COLO668 (cell line): Measurements from ENCODE around the gene PAPPA.

Experiments used
- DNase-seq: peaks from one replicate; lab custom pipeline; 2025; ENCODE audit not compliant: unreplicated experiment; lab: John Stamatoyannopoulos, UW

The PAPPA gene

GRCh38 chr9:116153765-116154333 is at the start of gene PAPPA:
Gene PAPPA, plus strand, starts transcription at chr9:116153791. Its CDS starts 382 bp downstream, at chr9:116154173.
- DNase-seq, result peak; percentile 46

GRCh38 chr9:116103976-116104820 is 49.4 kb upstream of the PAPPA start:
- no peak for DNase-seq

DNA sequence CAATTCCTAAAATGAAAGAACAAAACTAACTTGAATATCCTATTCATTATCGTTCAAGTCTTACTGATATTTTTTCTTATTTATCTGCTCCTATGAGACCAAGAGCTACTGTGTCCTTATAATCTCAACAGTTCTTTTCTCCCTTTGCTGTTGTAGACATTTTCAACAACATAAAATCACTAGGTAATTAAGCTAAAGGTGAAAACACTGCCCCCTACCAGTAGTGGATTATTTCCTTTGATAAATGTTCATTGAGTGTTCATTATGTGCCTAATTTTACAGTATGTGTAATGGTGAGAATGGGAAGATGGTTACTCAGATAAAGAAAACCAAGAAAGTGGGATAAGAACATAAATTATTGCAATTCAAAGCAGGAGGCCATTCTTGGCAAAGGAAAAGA is 41.4 kb upstream of the PAPPA start:
- no peak for DNase-seq

GRCh38 chr9:116115761-116116353 is 37.7 kb upstream of the PAPPA start:
- no peak for DNase-seq

DNA sequence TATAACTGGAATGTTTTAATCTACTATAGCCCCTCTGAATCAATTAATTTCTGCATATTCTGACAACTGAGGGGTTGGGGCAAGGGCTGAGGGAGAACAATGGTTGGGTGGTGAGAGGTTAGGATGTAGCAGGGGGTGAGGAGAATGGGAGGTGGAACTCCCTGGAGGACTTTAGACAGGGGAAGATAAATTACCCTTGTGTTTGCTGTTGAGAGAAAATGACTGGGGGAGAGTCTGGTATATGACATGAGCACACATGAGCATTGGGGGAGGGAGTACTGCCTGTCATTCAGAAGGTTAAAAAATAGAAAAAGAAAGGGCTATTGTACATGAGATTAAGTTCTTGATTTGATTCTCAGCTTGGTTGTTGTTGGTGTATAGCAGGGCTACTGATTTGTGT is 37.2 kb upstream of the PAPPA start:
- DNase-seq, result no peak

DNA sequence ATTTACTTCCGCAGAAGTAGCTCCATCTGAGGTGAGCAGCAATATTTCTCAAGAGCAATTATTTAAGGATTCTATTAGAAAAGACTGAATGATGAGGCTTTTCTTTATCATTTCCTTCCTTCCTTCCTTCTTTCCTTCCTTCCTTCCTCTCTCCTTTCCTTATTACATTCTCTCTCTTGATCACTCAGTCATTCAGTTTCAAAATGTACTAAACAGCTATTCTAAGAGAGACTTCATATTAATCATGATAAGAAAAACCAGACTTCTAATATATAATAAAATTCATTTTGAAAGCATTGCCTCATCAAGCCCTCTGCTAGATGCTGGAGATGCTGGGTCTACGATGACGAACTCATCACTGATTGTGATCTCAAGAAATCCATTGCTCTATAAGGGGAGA is 30.4 kb upstream of the PAPPA start:
- DNase-seq, result no peak

GRCh38 chr9:116124472-116125040 is 29.0 kb upstream of the PAPPA start:
- DNase-seq, result no peak

DNA sequence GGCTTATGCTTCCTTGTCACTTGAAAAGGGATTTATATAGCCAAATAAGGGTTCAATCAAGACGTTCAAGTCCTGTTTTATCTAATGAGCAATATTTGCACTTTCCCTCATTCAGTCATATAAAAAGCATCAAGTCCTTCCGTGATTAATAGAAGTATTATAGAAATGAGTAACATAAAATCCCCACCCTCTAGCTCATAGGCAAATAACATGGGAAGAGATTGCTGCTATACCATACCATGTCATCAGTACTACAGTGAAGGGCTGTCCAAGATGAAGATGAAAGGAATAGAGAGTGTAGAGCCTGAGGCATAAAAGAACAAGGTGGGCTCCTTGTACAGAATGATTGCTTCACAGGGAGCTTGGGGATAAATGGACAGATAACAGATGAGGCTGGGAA is 20.4 kb upstream of the PAPPA start:
- no peak for DNase-seq

DNA sequence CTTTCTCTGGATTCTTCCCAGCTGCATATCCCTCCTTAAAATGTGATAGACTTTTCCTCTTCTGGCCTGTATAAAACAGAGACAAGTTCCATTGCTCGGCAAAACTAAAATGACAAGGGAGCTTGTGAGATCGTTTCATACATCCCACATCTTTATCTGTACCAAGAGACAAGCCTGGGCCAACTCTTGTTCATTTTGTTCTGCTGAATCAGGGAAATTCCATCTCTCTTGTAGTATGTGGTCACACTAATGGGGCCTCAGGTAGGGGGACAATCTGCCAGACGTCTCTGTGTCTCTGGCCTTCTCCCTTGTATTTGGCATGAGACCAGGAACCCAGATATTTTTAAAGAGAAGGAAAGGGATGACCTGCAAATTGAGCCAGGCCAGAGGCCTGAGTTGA is 18.6 kb upstream of the PAPPA start:
- no peak for DNase-seq

DNA sequence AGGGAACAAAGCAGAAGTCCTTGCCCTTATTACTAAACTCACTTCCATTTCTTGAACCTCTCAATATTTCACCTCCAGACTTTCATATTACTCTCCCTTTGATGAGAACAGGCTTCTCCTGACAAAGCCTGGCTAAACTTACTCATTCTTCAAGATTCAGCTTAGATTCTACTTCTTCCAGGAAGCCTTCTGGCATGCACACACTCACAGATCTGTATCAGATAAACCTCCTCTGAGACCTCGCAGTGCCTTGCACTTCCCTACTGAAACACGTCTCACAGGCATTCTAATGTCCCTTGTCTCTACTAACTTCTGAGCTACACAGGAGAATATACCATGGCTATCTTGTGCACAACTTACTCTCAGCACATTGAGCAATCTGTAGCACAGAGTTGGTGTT is 16.6 kb upstream of the PAPPA start:
- DNase-seq, result no peak

DNA sequence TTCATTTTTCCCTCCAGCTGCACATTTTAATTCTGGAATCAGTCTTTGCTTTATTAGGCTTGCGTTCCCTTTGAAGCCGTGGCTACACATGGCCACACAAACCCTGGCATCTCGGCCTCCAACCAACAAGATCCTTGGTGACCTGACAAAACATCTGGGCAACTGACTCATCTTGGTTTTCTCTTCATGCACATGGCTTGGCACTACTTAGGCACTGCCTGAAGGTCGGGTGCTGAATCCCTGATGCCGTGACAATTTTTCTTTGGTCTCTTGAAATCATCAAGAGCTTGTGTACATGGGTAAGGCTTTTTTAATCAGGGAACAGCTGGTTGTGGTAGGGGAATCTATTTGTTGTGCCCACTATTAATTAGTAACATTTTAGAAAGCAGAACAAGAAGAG is 16.0 kb upstream of the PAPPA start:
- no peak for DNase-seq

DNA sequence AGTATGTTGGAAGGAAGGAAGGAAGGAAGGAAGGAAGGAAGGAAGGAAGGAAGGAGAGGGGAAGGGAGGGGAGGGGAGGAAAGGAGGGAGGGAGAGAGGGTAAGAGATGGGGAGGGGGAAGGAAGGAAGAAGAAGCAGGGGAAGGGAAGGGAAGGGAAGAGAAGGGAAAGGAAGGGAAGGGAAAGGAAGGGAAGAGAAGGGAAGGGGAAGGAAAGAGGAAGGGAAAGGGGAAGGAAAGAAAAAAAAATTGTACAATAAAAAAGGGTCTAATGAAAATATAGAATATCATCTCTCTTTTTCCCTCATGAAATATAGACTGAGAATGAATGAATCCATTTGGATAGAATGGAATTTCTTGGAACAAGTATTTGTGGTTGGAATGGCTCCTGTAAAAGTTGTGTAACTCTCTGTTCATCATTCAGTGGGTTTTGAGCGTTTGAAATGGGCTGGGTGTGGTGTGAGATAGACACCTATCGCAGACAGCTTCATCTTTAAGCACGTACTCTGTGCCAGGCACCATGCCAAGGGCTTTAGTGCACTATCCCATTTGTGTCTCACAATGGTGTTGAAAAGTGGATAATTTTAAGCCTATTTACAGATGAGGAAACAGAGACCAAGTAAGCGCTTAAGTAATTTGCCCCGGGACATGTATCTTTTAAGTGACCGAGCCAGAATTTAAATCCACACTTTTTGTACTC is 11.6 kb upstream of the PAPPA start:
- no peak for DNase-seq

DNA sequence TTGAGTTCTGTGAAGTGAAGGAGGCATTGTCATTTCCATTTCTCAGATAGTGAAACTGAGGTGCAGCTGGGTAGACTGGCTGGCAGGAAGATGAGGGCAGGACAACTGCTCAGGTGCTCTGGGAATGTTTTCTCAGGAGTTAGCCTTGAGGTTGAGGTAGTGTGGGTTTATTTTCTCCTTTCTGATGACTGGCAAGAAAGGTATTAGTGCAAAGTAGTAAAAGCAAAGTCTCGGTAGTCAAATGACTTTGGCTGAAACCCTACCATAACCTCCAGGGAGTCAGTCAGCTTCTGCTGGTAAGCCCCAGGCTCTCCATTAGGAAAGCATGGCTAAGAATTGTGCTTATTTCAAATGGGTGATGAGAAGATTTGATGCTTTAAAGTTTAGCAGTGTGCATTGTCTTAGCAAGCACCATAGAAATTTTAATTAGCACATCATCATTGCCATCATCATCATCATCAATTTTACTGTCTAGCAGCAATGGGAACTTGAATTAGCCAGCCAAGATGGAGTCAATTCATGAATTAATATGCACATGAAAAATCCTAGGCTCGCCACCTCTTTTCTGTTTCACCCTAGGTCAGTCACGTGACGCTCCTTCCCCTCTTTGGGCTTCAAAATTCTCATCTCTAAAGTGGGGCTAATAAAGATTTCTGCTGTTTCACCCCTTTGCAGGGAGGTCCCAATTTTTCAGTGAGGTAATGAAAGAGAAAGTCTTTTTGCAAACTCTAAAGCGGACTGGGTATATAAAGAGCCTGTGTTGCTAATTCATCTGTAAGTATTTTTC is 10.7 kb upstream of the PAPPA start:
- no peak for DNase-seq

- DNase-seq, result no peak
These were observed 9.6 kb upstream of the PAPPA start for GRCh38 chr9:116144038-116144437.

DNA sequence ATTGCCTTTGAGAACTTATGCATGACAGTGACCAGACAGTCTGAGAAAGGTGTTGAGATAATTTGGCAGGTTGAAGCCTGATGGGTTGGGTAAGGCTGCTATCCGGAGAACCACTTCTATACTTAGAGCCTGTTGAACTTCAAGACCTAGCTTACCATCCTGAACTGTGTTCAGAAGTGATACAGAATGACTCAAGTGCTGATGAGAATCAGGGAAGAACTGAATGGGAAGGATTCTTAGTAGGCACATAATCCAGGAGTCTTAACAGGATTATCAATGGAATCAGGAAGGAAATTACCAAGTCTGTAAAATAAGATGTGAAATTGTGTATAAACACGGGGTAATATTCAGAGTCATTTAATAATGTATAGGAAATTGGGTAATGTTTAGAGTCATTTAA is 9.0 kb upstream of the PAPPA start:
- no peak for DNase-seq

DNA sequence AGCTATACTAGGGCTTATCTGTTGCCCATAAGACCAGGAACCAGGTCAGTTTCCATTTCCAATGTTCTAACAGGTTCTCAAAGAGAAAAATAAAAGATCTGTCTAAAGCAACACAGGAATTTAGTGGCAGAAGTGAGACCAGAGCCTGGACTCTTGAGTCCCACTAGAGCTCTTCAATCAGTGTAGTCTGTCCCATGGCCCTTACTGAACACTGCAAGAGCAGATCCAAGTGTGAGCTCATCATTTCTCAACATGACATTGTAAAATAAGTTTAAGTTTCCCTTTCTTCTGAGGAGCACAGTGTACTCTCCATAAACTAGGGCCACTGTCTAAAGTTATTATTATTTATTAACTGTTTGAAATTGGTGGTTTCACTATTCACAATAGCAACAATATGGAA is 8.6 kb upstream of the PAPPA start:
- no peak for DNase-seq

DNA sequence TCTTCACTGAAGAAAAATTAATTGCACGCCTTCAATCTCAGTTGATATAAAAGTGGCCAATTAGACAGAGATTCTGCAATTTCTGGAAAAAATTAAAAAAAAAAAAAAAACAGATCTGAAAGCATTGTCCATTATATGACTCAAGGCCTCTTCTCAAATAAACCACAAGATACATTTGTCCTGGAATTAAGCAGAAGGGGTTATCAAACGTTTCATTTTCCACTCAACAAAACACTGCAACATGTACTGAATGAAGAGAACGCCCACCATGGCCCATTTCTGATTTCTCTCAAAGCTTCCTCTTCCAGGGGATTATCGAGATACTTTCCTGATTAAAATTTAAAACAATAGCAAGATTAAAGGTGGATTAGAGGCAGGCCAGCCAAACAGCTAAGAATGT is 5.8 kb upstream of the PAPPA start:
- no peak for DNase-seq

DNA sequence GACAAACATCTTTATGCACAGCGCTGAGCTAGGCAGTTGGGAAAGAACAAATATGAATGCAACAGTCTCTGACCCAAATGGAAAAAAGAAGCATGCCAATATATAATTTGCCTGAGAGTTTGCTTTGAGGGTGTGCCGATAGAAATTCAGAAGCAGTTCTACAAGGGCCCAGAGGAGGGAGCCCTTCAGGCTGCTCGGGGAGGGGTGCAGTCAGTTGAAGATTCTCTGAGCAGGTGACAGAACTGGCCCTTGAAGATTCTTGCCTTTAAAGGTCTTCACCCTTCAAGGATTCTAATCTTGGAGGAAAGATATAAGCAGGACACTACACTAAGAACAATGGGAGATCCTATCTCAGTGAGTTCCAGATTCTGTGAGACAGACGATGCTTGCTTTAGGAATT is 3.7 kb upstream of the PAPPA start:
- peak; percentile 12 for DNase-seq

GRCh38 chr9:116151199-116151598 is 2.4 kb upstream of the PAPPA start:
- no peak for DNase-seq

DNA sequence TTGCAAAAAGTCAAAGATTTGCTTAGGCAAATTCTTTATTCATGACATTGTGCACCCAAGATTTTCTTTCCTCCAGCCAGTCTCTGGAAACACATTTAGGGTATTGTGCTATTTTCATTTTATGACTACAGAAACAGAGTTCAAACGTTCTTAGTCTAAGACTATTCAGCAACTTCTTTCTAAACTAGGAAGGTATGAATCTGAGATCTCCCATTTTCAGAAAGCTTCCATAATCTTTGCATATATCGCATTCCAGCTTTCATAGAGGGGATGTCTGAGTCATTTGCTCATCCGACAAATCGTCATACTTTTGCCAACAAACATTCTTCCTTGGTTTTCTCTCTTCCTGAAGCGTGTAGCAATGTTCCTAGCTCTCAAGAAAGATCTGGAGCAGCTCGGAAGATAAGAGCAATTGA is 1.6 kb upstream of the PAPPA start:
- no peak for DNase-seq

- DNase-seq, result no peak
These were observed 1.2 kb upstream of the PAPPA start for GRCh38 chr9:116152390-116152789.
